ENCODE data around the gene LPA. TPM values are rescaled to one million over a fixed set of nuclear protein-coding genes. Genes with fewer than 3 reads are reported as not detected.
A peak's percentile ranks its signal among the peaks of the same experiment; 100 is the strongest.
"Not testable (repeated sequence)": the region's sequence is repeated elsewhere in the genome, so short reads cannot be mapped to it uniquely, and the experiment has no call there.

Gene LPA
- total RNA-seq, 1 experiment from 2014 or later = 0.13 TPM

DNA sequence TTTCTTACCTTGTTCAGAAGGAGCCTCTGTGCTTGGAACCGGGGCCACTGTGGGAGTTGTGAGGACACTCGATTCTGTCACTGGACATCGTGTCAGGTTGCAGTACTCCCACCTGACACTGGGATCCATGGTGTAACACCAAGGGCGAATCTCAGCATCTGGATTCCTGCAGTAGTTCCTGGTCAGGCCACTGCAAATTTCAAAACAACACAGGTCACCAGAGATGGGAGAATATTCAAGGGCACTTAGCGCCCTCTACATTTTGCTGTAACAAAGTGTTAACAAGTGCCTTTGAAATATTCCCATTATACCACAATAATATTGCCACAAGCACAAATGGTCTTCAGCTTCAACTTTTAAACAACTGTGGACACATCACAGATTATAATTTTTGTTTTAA lies 85.6 kb downstream of the LPA start:
- peaks cover 25 to 72% of the 10 kb centered on the region in 2 experiments for H3K9me3 Mint-ChIP-seq
- H3K18ac ChIP-seq (ENCODE audit: insufficient read length, low read depth, low read length); H3T11ph ChIP-seq (ENCODE audit: low read length); H3K36me3 Mint-ChIP-seq (ENCODE audit: insufficient read depth in 1 of 3, low read depth in 3 of 3); H3K79me1 ChIP-seq (ENCODE audit: insufficient read depth, low read depth, low read length, poor library complexity, severe bottlenecking); H2BK15ac ChIP-seq (ENCODE audit: low read depth, low read length); H2BK12ac ChIP-seq (ENCODE audit: insufficient read length, low read depth, low read length); H3K79me2 ChIP-seq (ENCODE audit: insufficient read depth, low read length); H3K4me3 Mint-ChIP-seq; H4K8ac ChIP-seq (replicated peaks; ENCODE audit: insufficient read length, low read depth, low read length); H2BK5ac ChIP-seq (ENCODE audit: insufficient read length, low read length); H3K23me2 ChIP-seq (ENCODE audit: insufficient read length, low read depth, low read length, poor library complexity, severe bottlenecking); H3K27me3 Mint-ChIP-seq (ENCODE audit: low read depth); H2AFZ ChIP-seq (ENCODE audit: low read length); H3K27me3 ChIP-seq (ENCODE audit: insufficient read depth, low read length); H3K9me3 ChIP-seq (ENCODE audit: control insufficient read depth, low read depth, low read length); H3K23ac ChIP-seq (ENCODE audit: insufficient read length, low read depth, low read length); H4K91ac ChIP-seq (ENCODE audit: insufficient read length, low read depth, low read length); H3K9ac ChIP-seq (ENCODE audit: extremely low read depth, insufficient read length, low read length); H3K4ac ChIP-seq (ENCODE audit: low read depth, low read length); H4K20me1 ChIP-seq (ENCODE audit: control insufficient read depth, insufficient read depth, insufficient read length); H2BK120ac ChIP-seq (ENCODE audit: low read depth, low read length, poor library complexity, severe bottlenecking); H2AK5ac ChIP-seq (ENCODE audit: insufficient read length, low read length); H3K56ac ChIP-seq (ENCODE audit: insufficient read length, low read depth, low read length); DNase-seq; H2BK20ac ChIP-seq (ENCODE audit: low read depth, low read length, poor library complexity, severe bottlenecking); H3K4me2 ChIP-seq (ENCODE audit: insufficient read depth, insufficient read length, low read length); H3K4me1 ChIP-seq (ENCODE audit: insufficient read depth, low read length); H4K5ac ChIP-seq (ENCODE audit: insufficient read length, low read depth, low read length); H3K4me1 Mint-ChIP-seq; H3K14ac ChIP-seq (ENCODE audit: insufficient read depth, low read length); H3K27ac ChIP-seq (ENCODE audit: insufficient read length, low read depth, low read length); H3K27ac Mint-ChIP-seq: not testable (repeated sequence)
- TF ChIP-seq, protein P1, sequence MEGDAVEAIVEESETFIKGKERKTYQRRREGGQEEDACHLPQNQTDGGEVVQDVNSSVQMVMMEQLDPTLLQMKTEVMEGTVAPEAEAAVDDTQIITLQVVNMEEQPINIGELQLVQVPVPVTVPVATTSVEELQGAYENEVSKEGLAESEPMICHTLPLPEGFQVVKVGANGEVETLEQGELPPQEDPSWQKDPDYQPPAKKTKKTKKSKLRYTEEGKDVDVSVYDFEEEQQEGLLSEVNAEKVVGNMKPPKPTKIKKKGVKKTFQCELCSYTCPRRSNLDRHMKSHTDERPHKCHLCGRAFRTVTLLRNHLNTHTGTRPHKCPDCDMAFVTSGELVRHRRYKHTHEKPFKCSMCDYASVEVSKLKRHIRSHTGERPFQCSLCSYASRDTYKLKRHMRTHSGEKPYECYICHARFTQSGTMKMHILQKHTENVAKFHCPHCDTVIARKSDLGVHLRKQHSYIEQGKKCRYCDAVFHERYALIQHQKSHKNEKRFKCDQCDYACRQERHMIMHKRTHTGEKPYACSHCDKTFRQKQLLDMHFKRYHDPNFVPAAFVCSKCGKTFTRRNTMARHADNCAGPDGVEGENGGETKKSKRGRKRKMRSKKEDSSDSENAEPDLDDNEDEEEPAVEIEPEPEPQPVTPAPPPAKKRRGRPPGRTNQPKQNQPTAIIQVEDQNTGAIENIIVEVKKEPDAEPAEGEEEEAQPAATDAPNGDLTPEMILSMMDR (conservative IDR thresholded peaks at IDR 0.05) = peak; percentile 49; the same call in 2 of the 3 replicates
- WGBS (ENCODE audit: extremely low coverage, insufficient read length, low lambda C conversion rate) = no CpG with 5 or more reads among the region's 5 CpGs

All from H9 (cell line).